CD4-positive, alpha-beta T cell treated with Interleukin-17A for 1 hour (primary cell): Measurements from ENCODE around the gene B4GALNT3.

ENCODE experiments used
- DNase-seq: peaks from one replicate; pipeline ENCODE4 v3.0.0-alpha.2; 2020

B4GALNT3 gene

DNA sequence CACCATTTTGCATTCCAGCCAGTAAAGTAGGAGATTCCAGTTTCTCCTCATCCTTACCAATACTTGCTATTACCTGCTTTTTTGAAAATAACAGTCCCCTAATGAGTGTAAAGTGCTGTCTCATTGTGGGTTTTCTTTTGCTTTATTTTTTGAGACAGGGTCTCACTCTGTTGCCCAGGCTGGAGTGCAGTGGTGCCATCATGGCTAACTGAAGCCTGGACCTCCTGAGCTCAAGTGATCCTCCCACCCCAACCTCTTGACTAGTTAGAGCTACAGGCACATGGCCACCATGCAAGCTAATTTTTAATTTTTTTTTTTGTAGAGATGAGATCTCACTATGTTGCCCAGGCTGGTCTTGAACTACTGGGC is 142.9 kb downstream of the B4GALNT3 start:
- DNase-seq, result no peak

DNA sequence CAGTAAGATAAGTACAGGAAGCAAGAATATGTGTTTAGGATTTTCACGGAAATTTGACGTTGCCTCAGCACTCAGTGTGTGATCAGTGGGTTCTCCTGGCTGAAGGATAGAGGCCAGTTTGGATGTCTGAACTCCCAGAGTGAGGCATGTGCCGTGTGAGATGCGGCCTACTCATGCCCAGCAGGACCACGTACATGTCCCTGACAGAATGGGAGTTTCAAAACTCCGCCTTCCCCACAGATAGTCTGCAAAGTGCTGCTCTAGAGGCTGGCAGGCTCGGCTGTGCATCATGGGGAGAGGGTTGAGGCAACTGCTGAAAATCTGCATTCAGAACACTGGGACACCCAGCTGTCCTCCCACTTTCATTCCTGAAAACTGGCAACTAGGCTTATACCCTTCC is 145.2 kb downstream of the B4GALNT3 start:
- DNase-seq, result no peak

DNA sequence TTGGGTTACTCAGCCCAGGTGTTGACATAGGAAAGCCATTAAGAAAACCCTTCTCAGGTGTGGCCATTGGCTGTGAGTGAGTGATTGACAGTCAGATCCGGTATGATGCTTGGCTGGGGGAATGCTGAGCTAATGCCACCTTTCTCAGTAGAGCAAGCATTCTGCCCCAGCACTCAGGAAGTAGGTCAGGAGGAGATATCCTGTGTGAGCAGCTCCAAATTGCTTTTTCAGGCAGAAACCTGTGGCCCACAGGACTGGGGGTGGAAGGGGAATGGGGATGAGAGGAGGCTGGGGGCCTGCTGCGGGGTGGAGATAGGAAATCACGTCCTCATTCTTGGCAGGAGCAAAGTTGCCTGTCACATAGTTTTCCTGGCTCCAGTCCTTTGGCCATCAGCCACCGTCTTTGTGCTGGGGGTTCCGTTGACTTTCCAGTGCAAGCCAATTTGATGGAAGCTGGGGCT is 147.8 kb downstream of the B4GALNT3 start:
- no peak for DNase-seq

DNA sequence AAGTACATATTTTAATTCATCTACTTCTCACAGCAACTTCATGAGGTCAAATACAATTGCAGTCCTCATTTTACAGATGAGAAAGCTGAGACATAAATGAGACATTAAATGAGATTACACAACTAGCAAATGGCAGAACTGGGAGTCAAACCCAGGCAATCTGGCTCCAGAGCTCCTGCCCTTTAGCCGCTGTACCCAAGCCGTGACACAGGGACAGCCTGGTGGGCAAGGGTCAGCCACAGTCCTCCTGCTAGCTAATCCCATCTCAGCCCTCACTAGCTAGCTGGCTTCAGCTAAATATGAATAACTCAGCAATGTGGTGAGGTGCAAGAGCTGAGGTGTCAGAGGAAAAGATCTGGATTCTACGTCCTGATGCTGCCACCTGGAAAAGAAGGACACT is 148.7 kb downstream of the B4GALNT3 start:
- no peak for DNase-seq

DNA sequence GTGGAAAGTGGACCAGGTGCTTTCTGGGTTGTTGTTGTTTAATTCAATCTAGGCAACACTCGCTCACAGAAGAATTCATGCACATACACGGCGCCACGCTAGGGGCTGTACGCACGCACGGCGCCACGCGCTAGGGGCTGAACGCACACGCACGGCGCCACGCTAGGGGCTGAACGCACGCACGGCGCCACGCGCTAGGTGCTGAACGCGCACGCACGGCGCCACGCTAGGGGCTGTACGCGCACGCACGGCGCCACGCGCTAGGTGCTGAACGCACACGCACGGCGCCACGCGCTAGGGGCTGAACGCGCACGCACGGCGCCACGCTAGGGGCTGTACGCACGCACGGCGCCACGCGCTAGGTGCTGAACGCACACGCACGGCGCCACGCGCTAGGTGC is 149.2 kb downstream of the B4GALNT3 start:
- DNase-seq, result no peak

DNA sequence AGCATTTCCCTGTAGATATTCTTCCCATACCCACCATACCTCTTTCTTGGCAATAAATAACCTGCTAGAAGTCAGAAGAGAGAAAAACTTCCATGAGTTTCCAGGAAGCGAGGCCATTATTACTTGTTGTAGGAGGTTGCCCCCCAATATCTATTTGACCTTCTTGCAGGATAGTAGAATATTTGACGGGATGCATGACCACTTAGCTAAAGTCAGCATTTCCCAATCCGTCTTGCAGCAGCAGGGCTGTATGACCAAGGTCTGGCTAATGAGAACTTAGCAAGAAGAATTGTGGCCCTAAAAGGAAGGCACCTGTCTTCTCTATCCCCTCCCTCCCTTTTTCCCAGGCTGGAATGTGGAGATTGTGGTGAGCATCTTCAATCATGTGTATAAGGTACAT is 152.0 kb downstream of the B4GALNT3 start:
- DNase-seq, result no peak

DNA sequence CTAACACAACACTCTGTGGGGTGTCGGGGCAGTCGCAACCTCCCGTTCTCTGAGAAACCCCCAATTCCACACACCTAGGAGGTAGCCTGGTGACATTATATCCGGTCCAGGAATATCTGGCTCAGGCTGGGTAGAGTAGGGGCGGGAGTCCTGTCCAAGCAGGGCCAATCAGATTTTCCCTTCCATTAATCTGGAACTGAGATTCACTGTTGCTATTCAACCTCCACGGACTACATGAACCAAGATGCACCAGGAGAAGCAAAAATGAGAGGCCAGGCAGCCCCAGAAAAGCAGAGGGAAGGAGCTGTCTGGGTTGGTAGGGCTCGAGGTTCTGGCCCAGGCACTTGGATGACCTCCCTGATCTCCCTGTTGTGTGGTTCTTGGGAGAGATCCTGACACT is 152.6 kb downstream of the B4GALNT3 start:
- DNase-seq, result no peak

DNA sequence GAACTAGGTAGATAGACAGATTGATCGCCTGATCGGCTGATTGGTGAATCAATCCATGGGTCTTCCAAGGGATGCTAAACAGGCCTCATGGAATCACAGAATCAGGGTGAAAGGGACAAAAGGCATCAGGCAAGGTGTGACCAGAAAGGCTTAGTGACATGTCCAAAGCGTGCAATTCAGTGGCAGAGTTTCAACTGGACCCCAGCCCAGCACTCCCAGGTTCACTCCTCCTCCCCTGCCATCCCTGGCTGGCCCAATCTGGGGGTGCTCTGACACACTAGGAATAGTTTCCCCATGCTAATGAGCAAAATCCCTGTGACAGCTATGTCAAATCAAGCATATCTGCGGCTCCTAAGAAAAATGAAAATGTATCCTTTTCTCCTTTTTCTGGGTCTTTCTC is 153.1 kb downstream of the B4GALNT3 start:
- no peak for DNase-seq
